Measurements from ENCODE around the gene KRT81. TPM values are rescaled to one million over a fixed set of nuclear protein-coding genes. Genes with fewer than 3 reads are reported as not detected.

Gene KRT81
- total RNA-seq, 1 experiment from 2014 or later: 0.70 TPM

DNA sequence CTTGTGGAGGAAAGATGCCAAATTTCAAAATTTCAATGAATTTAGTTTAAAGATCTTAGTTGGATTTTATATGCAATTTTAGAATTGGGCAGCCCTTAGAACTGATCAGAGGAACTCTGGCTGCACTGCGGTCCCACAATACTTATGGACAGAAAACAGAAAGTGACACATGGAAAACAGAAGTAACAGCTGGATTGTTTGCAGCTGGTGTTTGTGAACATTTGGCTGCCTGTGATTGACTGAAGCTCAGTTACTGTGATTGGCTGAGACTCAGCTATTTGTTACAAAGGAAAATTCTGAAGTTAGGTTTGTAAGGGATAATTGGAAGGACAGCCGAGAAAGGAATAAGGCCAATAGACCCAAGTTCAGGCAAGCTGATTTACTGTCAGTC is 26.9 kb downstream of the KRT81 start (continued):
- TF ChIP-seq, protein P1, sequence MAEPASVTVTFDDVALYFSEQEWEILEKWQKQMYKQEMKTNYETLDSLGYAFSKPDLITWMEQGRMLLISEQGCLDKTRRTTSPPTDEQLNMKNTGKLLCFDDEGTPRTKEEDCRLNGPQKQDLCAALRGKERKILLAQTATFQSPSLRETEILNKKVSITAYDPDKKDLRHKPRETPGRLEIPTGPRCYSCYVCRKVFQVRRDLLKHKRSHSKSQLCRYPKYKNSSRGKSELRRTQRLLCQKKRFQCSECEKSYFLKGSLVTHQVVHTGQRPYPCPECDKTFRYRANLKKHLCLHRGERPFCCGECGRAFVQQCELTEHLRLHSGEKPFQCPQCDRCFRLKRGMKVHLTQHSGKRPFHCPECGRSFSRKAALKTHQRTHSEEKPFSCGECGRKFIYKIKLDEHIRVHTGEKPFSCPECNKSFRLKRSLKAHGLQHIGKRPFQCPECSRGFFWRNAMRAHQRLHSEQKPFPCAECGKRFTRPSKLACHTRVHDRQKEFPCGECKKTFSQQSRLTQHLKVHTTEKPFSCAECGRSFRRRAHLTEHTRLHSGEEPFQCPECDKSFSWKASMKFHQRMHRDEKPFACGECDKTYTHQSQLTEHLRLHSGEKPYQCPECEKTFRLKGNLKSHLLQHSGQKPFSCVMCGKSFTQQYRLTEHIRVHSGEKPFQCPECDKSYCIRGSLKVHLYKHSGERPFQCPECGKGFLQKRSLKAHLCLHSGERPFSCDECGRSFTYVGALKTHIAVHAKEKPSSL (CRISPR knock-in tag; conservative IDR thresholded peaks at IDR 0.05): no peak
- TF ChIP-seq EMX1 (CRISPR knock-in tag; IDR thresholded peaks at IDR 0.05) (no peak), NFATC4 (CRISPR knock-in tag; IDR thresholded peaks at IDR 0.05) (no peak), NR3C1 (CRISPR knock-in tag; conservative IDR thresholded peaks at IDR 0.05; ENCODE audit: low read depth) (no peak), CBFB (CRISPR knock-in tag; IDR thresholded peaks at IDR 0.05; ENCODE audit: low read depth) (no peak), ATF1 (CRISPR knock-in tag; IDR thresholded peaks at IDR 0.05) (no peak), ZBTB21 (CRISPR knock-in tag; IDR thresholded peaks at IDR 0.05; ENCODE audit: borderline replicate concordance) (no peak), TP53 (CRISPR knock-in tag; IDR thresholded peaks at IDR 0.05) (no peak)
- TF ChIP-seq, protein P2, sequence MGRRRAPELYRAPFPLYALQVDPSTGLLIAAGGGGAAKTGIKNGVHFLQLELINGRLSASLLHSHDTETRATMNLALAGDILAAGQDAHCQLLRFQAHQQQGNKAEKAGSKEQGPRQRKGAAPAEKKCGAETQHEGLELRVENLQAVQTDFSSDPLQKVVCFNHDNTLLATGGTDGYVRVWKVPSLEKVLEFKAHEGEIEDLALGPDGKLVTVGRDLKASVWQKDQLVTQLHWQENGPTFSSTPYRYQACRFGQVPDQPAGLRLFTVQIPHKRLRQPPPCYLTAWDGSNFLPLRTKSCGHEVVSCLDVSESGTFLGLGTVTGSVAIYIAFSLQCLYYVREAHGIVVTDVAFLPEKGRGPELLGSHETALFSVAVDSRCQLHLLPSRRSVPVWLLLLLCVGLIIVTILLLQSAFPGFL (CRISPR knock-in tag; IDR thresholded peaks at IDR 0.05; ENCODE audit: borderline replicate concordance): no peak
- TF ChIP-seq, protein P3, sequence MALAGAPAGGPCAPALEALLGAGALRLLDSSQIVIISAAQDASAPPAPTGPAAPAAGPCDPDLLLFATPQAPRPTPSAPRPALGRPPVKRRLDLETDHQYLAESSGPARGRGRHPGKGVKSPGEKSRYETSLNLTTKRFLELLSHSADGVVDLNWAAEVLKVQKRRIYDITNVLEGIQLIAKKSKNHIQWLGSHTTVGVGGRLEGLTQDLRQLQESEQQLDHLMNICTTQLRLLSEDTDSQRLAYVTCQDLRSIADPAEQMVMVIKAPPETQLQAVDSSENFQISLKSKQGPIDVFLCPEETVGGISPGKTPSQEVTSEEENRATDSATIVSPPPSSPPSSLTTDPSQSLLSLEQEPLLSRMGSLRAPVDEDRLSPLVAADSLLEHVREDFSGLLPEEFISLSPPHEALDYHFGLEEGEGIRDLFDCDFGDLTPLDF (CRISPR knock-in tag; IDR thresholded peaks at IDR 0.05): no peak
- TF ChIP-seq, protein P4, sequence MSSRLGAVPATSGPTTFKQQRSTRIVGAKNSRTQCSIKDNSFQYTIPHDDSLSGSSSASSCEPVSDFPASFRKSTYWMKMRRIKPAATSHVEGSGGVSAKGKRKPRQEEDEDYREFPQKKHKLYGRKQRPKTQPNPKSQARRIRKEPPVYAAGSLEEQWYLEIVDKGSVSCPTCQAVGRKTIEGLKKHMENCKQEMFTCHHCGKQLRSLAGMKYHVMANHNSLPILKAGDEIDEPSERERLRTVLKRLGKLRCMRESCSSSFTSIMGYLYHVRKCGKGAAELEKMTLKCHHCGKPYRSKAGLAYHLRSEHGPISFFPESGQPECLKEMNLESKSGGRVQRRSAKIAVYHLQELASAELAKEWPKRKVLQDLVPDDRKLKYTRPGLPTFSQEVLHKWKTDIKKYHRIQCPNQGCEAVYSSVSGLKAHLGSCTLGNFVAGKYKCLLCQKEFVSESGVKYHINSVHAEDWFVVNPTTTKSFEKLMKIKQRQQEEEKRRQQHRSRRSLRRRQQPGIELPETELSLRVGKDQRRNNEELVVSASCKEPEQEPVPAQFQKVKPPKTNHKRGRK (CRISPR knock-in tag; IDR thresholded peaks at IDR 0.05; ENCODE audit: borderline replicate concordance): no peak
- TF ChIP-seq, protein P5, sequence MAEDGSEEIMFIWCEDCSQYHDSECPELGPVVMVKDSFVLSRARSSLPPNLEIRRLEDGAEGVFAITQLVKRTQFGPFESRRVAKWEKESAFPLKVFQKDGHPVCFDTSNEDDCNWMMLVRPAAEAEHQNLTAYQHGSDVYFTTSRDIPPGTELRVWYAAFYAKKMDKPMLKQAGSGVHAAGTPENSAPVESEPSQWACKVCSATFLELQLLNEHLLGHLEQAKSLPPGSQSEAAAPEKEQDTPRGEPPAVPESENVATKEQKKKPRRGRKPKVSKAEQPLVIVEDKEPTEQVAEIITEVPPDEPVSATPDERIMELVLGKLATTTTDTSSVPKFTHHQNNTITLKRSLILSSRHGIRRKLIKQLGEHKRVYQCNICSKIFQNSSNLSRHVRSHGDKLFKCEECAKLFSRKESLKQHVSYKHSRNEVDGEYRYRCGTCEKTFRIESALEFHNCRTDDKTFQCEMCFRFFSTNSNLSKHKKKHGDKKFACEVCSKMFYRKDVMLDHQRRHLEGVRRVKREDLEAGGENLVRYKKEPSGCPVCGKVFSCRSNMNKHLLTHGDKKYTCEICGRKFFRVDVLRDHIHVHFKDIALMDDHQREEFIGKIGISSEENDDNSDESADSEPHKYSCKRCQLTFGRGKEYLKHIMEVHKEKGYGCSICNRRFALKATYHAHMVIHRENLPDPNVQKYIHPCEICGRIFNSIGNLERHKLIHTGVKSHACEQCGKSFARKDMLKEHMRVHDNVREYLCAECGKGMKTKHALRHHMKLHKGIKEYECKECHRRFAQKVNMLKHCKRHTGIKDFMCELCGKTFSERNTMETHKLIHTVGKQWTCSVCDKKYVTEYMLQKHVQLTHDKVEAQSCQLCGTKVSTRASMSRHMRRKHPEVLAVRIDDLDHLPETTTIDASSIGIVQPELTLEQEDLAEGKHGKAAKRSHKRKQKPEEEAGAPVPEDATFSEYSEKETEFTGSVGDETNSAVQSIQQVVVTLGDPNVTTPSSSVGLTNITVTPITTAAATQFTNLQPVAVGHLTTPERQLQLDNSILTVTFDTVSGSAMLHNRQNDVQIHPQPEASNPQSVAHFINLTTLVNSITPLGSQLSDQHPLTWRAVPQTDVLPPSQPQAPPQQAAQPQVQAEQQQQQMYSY (CRISPR knock-in tag; IDR thresholded peaks at IDR 0.05): no peak
- TF ChIP-seq, protein P6, sequence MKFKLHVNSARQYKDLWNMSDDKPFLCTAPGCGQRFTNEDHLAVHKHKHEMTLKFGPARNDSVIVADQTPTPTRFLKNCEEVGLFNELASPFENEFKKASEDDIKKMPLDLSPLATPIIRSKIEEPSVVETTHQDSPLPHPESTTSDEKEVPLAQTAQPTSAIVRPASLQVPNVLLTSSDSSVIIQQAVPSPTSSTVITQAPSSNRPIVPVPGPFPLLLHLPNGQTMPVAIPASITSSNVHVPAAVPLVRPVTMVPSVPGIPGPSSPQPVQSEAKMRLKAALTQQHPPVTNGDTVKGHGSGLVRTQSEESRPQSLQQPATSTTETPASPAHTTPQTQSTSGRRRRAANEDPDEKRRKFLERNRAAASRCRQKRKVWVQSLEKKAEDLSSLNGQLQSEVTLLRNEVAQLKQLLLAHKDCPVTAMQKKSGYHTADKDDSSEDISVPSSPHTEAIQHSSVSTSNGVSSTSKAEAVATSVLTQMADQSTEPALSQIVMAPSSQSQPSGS (CRISPR knock-in tag; IDR thresholded peaks at IDR 0.05; ENCODE audit: borderline replicate concordance, low read depth): no peak

DNA sequence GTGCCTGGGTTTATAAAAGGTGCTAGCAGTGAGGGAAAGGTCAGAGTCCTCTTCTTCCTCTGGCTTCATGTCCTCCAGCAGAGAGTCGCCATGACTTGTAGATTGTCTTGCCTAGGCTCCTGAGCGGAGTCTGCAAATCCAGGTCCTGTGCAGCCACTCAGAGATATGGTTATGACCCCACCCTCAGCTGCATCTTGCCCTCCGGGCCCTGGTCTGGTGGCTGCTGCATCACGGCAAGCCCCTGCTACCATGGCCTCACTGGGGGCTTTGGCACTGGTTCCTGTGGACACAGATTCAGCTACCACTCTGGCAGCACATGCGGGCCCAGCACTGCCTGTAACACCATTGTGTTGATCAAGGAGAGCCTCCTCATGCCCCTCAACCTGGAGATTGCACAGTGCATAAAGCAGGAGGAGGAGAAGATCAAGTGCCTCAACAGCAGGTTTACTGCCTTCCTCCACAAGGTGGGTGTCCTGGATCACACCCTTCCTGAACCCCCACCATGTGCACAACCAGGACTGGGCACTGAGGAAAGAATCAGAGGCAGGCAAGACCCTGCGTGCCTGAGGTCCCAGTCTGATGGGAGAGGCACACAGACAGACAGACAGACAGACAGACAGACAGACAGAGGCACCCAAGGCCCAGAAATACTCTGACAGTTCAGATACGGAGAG is 27.4 kb downstream of the KRT81 start:
- CTCF ChIA-PET: interaction anchor here (0.6 to 9.3 kb wide), 5 partner anchors 15 to 541 kb away, joined by 3 to 122 read pairs (median 5); no protein-coding TSS in a partner anchor
- DNase-seq (ENCODE audit: low spot score): no peak
- no peak overlapping the region for H3K4me3 Mint-ChIP-seq
- ATAC-seq: no peak
- H3K4me1 Mint-ChIP-seq: peaks cover 9% of the 10 kb centered on the region
- H3K27ac Mint-ChIP-seq: no peak overlapping the region
- peaks cover 25% of the 10 kb centered on the region for H3K27me3 Mint-ChIP-seq (ENCODE audit: low read depth)
- peaks cover 37% of the 10 kb centered on the region for H3K9me3 Mint-ChIP-seq
- POLR2A ChIA-PET: interaction anchor here (0.6 kb wide), 1 partner anchor 1353 kb away, joined by 3 read pairs; no protein-coding TSS in a partner anchor
- peaks cover 18% of the 10 kb centered on the region for H3K36me3 Mint-ChIP-seq
- TF ChIP-seq ESRRA (CRISPR knock-in tag; IDR thresholded peaks at IDR 0.05; ENCODE audit: borderline replicate concordance): no peak
- TF ChIP-seq, protein P7, sequence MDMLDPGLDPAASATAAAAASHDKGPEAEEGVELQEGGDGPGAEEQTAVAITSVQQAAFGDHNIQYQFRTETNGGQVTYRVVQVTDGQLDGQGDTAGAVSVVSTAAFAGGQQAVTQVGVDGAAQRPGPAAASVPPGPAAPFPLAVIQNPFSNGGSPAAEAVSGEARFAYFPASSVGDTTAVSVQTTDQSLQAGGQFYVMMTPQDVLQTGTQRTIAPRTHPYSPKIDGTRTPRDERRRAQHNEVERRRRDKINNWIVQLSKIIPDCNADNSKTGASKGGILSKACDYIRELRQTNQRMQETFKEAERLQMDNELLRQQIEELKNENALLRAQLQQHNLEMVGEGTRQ (CRISPR knock-in tag; IDR thresholded peaks at IDR 0.05): no peak
- no peak for TF ChIP-seq ELF4 (CRISPR knock-in tag; IDR thresholded peaks at IDR 0.05; ENCODE audit: low read depth)
- TF ChIP-seq, protein P8, sequence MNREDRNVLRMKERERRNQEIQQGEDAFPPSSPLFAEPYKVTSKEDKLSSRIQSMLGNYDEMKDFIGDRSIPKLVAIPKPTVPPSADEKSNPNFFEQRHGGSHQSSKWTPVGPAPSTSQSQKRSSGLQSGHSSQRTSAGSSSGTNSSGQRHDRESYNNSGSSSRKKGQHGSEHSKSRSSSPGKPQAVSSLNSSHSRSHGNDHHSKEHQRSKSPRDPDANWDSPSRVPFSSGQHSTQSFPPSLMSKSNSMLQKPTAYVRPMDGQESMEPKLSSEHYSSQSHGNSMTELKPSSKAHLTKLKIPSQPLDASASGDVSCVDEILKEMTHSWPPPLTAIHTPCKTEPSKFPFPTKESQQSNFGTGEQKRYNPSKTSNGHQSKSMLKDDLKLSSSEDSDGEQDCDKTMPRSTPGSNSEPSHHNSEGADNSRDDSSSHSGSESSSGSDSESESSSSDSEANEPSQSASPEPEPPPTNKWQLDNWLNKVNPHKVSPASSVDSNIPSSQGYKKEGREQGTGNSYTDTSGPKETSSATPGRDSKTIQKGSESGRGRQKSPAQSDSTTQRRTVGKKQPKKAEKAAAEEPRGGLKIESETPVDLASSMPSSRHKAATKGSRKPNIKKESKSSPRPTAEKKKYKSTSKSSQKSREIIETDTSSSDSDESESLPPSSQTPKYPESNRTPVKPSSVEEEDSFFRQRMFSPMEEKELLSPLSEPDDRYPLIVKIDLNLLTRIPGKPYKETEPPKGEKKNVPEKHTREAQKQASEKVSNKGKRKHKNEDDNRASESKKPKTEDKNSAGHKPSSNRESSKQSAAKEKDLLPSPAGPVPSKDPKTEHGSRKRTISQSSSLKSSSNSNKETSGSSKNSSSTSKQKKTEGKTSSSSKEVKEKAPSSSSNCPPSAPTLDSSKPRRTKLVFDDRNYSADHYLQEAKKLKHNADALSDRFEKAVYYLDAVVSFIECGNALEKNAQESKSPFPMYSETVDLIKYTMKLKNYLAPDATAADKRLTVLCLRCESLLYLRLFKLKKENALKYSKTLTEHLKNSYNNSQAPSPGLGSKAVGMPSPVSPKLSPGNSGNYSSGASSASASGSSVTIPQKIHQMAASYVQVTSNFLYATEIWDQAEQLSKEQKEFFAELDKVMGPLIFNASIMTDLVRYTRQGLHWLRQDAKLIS (CRISPR knock-in tag; IDR thresholded peaks at IDR 0.05; ENCODE audit: borderline replicate concordance): no peak
- no peak for TF ChIP-seq JUN (CRISPR knock-in tag; IDR thresholded peaks at IDR 0.05)

Measured in WTC11 (cell line).